T-helper 17 cell (primary cell): ENCODE measurements around the gene PDHX. TPM values are rescaled to one million over a fixed set of nuclear protein-coding genes. Genes with fewer than 3 reads are reported as not detected.

Source experiments
- ATAC-seq: fragments of 150-1000 bp; cut with Tn5 transposase; 2 replicates; pipeline ENCODE4 v1.10.0; 2021; ENCODE audit warnings: mild to moderate bottlenecking, moderate library complexity
- DNase-seq, 3 donors: peaks; one replicate each; pipeline versions ENCODE4 v3.0.0 to v3.0.0-alpha.2; 2020 to 2021
- H3K9me3 ChIP-seq: one replicate; pipeline ENCODE4 v1.7.0; 2013; ENCODE audit warnings: low read length, mild to moderate bottlenecking; ENCODE audit not compliant: control insufficient read depth, poor library complexity, severe bottlenecking
- H3K27ac Mint-ChIP-seq: one replicate; pipeline ENCODE4 v1.8.0; 2022; ENCODE audit warnings: mild to moderate bottlenecking, moderate library complexity, mixed read lengths
- H3K27me3 Mint-ChIP-seq: one replicate; pipeline ENCODE4 v1.8.0; 2022; ENCODE audit warnings: mixed read lengths
- H3K36me3 Mint-ChIP-seq: one replicate; pipeline ENCODE4 v1.8.0; 2022; ENCODE audit warnings: low read depth, mixed read lengths
- H3K4me1 Mint-ChIP-seq: one replicate; pipeline ENCODE4 v1.8.0; 2022; ENCODE audit warnings: mild to moderate bottlenecking, mixed read lengths
- H3K4me3 Mint-ChIP-seq: one replicate; pipeline ENCODE4 v1.8.0; 2022; ENCODE audit warnings: mild to moderate bottlenecking, moderate library complexity, mixed read lengths
- total RNA-seq, 4 donors: library from RNA in 2 of 4; stranded (reverse) in 2 of 4; gene quantifications; one replicate each; pipeline ENCODE4 v1.2.3 and lab custom pipeline; 2022 to 2026

The PDHX gene
- total RNA-seq, 2 donors from 2014 or later, result 16.0 to 20.8 TPM

DNA sequence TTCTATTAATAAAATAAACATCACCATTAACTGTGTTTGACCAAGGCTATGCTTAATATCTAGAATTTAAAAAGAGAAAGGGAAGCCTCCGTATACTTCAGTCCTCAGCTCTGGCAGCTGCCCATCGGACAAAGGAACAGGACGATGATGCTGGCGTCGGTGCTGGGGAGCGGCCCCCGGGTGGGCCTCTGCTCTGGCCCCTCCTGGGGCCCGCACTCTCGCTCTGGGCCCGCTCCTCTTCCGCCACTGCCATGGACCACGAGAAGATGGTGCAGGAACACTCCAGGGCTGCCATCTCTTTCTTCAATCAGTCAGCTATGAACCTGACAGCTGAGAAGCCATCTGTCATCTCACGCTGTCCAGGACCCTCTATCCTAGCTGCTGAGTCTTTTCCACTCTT is 25.3 kb downstream of the PDHX start:
- no peak overlapping the region for H3K27ac Mint-ChIP-seq
- DNase-seq (no peak), ATAC-seq (no peak)
- H3K36me3 Mint-ChIP-seq, result peaks cover 5% of the 10 kb centered on the region
- no peaks in the 10 kb centered on the region for H3K9me3 ChIP-seq
- H3K4me3 Mint-ChIP-seq, result no peak overlapping the region
- peaks cover 22% of the 10 kb centered on the region for H3K4me1 Mint-ChIP-seq
- no peaks in the 10 kb centered on the region for H3K27me3 Mint-ChIP-seq

DNA sequence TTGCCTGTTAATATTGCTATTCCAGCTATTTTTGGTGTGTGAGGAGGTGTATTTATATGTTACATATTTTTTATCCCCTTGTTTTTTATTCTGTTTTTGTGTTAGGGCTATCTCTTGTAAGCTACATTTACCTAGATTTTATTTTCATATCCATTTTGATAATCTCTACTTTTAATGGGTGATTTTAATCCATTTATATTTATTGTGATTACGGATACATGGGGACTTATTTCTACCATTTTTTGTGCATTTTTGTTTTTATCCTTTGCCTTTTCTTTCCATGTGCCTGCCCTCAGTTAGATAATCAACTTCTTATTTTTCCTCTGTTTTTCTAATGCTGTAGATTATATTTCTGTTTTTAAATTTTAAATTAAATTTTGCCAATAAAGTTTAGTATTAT is 28.3 kb downstream of the PDHX start:
- Mint-ChIP-seq H3K27ac (no peak overlapping the region), H3K36me3 (peaks cover 3% of the 10 kb centered on the region), H3K4me3 (no peak overlapping the region), H3K4me1 (peaks cover 15% of the 10 kb centered on the region), H3K27me3 (no peaks in the 10 kb centered on the region)
- H3K9me3 ChIP-seq, result no peaks in the 10 kb centered on the region
- ATAC-seq (no peak), DNase-seq (no peak)

DNA sequence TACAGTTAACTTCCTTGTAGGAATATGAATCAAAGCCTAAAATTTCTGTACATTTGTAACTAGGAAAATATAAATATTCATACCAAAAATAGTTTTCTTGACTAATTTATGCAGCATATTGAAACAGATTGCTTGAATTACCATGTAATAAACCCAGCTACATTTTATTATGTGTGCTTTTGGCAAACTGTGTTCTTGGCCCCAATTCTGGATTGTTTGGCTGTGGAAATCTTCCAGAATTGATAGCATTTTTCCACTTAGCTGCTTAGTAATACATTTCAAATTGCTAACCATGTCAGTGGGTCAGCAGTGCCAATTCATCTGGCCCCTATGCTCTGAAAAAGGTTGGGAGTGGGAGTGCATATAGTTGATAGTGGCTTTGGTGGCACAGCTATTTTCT is 32.3 kb downstream of the PDHX start:
- ATAC-seq (no peak), DNase-seq (no peak)
- H3K4me3 Mint-ChIP-seq, result no peak overlapping the region
- H3K4me1 Mint-ChIP-seq, result peaks cover 12% of the 10 kb centered on the region
- H3K27ac Mint-ChIP-seq, result no peak overlapping the region
- H3K27me3 Mint-ChIP-seq, result no peaks in the 10 kb centered on the region
- no peaks in the 10 kb centered on the region for H3K36me3 Mint-ChIP-seq
- no peaks in the 10 kb centered on the region for H3K9me3 ChIP-seq

DNA sequence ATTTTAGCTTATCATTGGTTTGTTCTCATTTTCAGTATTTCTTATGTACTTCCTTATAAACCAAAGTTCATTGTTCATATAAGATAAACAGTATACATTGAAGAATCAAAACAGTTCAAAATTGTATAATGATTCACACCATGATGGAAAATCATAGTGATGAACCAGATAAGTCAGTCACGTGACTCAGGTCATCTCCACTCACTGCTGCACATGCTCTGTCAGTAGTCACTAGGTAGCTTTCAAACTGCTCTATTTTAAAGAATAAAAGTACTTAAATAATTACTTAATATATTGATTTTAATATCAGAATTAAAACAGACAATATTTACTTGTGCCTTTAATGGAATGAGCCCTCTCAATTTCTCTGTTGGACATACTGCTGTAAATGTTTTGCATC is 37.5 kb downstream of the PDHX start:
- Mint-ChIP-seq H3K27ac (no peak overlapping the region), H3K36me3 (peaks cover 5% of the 10 kb centered on the region), H3K27me3 (no peaks in the 10 kb centered on the region), H3K4me1 (peaks cover 10% of the 10 kb centered on the region), H3K4me3 (no peak overlapping the region)
- DNase-seq, result no peak
- no peak for ATAC-seq
- no peaks in the 10 kb centered on the region for H3K9me3 ChIP-seq

DNA sequence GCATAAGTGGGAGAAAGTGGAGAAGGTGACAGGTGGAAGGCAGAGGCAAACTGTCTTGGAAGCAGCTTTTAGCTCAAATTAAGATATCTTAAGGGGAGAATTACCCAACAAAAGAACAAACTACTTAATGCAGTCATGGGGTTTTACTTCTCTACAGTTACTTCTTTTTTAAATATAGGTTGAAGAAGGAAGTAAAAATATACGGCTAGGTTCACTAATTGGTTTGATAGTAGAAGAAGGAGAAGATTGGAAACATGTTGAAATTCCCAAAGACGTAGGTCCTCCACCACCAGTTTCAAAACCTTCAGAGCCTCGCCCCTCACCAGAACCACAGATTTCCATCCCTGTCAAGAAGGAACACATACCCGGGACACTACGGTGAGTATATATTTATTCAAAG is 40.8 kb downstream of the PDHX start:
- Mint-ChIP-seq H3K4me3 (no peak overlapping the region), H3K36me3 (peaks cover 10% of the 10 kb centered on the region), H3K4me1 (peaks cover 15% of the 10 kb centered on the region), H3K27ac (no peak overlapping the region), H3K27me3 (no peaks in the 10 kb centered on the region)
- DNase-seq, result no peak
- no peaks in the 10 kb centered on the region for H3K9me3 ChIP-seq
- no peak for ATAC-seq

DNA sequence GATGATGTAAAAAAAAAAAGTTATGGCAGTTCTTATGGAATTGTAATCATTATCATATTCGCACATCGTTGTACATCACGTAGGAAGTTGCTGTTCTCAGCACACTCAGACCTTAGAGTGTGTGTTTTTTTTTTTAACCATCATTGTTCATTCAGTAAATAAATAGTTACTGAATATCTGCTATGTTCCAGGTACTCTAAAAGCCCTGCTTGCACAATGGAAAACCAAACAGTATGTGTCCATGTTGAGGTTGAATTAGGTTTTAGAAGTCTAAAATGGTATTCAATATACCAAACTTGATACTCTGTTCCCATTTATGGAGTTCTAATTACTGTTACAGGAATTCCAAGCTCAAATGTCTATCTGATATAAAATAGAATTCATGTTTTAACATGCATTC is 41.2 kb downstream of the PDHX start:
- Mint-ChIP-seq H3K27ac (no peak overlapping the region), H3K4me3 (no peak overlapping the region), H3K4me1 (peaks cover 15% of the 10 kb centered on the region), H3K27me3 (no peaks in the 10 kb centered on the region), H3K36me3 (peaks cover 12% of the 10 kb centered on the region)
- no peak for ATAC-seq
- DNase-seq, result no peak
- no peaks in the 10 kb centered on the region for H3K9me3 ChIP-seq

DNA sequence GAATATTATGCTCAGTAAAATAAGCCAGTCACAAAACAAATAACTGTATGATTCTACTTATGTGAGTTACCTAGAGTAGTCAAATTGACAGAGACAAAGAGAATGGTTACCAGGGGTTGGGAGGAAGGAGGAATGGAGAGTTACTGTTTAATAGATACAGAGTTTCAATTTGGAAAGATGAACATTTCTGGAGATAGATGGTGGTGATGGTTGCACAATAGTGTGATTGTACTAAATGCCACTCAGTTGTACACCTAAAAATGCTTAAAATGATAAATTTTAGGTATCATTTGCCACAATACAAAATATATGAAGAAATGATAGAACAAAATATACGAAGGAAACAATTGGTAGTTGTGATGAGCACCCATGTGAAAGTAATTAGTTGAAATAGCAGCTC is 43.4 kb downstream of the PDHX start:
- Mint-ChIP-seq H3K36me3 (peaks cover 12% of the 10 kb centered on the region), H3K4me3 (no peak overlapping the region), H3K27ac (peak overlapping the region; percentile 21), H3K27me3 (no peaks in the 10 kb centered on the region), H3K4me1 (peaks cover 13% of the 10 kb centered on the region)
- no peak for DNase-seq
- H3K9me3 ChIP-seq, result no peaks in the 10 kb centered on the region
- ATAC-seq, result no peak

DNA sequence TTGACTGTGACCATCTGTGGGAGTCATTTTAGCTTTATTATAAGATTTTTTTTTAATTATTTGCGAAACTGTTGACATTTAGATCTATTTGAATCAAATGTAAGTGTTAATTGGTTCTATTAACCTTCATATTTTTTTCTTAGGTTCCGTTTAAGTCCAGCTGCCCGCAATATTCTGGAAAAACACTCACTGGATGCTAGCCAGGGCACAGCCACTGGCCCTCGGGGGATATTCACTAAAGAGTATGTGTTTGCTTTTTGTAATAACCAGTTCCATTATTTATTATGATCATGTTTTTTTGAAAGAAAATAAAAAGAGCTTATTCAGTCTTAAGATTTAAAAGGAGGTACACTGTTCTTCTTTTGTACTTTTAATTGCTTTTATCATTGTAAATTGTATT is 43.9 kb downstream of the PDHX start:
- no peak for ATAC-seq
- no peaks in the 10 kb centered on the region for H3K9me3 ChIP-seq
- peaks cover 12% of the 10 kb centered on the region for H3K36me3 Mint-ChIP-seq
- DNase-seq, result no peak
- peaks cover 10% of the 10 kb centered on the region for H3K4me1 Mint-ChIP-seq
- no peak overlapping the region for H3K4me3 Mint-ChIP-seq
- H3K27me3 Mint-ChIP-seq, result no peaks in the 10 kb centered on the region
- no peak overlapping the region for H3K27ac Mint-ChIP-seq

DNA sequence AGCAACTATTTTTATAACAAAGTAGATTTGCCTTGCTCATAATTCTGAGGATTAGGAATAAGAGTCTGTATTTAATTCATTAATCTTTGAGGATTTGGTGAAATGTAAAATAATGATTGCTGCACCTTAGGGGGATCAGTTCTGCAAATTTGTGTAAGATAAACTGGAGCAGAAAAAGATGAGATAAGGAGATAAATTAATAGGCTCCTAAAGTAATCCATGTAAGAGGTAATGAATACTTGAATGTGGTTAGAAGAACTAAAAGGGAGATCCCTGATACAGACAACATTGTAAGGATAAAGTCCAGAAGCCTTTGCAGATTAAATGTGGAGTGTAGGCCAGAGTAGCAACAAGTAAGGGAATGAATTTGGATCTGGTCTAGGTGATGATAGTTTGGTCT is 45.6 kb downstream of the PDHX start:
- no peak for DNase-seq
- Mint-ChIP-seq H3K4me1 (peaks cover 7% of the 10 kb centered on the region), H3K4me3 (no peak overlapping the region), H3K27ac (peak overlapping the region; percentile 56), H3K36me3 (peaks cover 12% of the 10 kb centered on the region), H3K27me3 (no peaks in the 10 kb centered on the region)
- no peaks in the 10 kb centered on the region for H3K9me3 ChIP-seq
- no peak for ATAC-seq

DNA sequence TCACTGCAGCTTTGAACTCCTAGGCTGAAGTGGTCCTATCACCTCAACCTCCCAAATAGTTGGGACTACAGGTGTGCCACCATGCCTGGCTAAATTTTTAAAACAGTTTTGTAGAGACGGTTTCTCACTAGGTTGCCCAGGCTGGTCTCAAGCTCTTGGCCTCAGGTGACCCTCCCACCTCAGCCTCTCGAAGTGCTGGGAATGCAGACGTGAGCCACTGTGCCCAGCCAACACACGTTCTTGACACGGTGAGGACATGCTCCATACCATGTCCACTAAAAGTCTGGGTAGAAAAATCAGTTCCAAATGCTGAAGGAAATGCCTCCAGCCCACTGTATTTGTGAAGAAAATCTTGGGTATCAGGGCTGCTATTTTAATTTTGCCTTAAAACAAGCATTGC is 46.9 kb downstream of the PDHX start:
- no peaks in the 10 kb centered on the region for H3K9me3 ChIP-seq
- no peak for ATAC-seq
- no peak overlapping the region for H3K4me3 Mint-ChIP-seq
- H3K4me1 Mint-ChIP-seq, result peaks cover 6% of the 10 kb centered on the region
- H3K27ac Mint-ChIP-seq, result no peak overlapping the region
- no peaks in the 10 kb centered on the region for H3K27me3 Mint-ChIP-seq
- DNase-seq, result no peak
- peaks cover 11% of the 10 kb centered on the region for H3K36me3 Mint-ChIP-seq

DNA sequence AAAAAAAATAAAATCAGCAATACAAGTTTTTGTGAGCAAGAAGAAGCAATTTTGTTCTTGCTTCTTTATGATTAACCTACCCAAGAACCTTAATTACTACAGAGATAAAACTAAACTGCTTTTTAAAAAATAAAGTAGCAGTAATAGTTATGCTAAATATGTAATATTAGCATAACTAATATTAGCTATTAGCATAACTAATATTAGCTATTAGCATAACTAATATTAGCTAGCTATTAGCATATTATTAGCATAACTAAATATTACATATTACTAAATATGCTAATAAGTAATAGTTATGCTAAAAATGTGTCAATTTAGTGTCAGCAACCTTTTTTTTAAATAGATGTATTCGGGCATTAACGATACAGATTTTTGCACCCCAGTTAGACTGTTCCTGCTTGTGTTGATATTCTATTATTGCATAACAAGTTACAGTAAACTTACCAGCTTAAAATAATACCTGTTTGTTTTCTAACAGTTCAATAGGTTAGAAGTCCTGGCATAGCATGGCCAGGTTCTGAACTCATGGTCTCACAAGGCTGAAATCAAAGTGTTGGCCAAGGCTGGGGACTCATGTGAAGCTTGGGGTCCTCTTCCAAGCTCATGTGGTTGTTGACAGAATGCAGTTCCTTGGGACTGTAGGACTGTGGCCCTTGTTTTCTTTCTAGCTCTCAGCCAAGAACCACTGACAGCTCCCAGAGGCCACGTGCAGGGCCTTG is 48.4 kb downstream of the PDHX start:
- H3K27me3 Mint-ChIP-seq, result no peaks in the 10 kb centered on the region
- ATAC-seq (no peak), DNase-seq (no peak)
- H3K4me1 Mint-ChIP-seq, result no peaks in the 10 kb centered on the region
- no peak overlapping the region for H3K4me3 Mint-ChIP-seq
- peaks cover 8% of the 10 kb centered on the region for H3K36me3 Mint-ChIP-seq
- no peak overlapping the region for H3K27ac Mint-ChIP-seq
- H3K9me3 ChIP-seq, result no peaks in the 10 kb centered on the region

DNA sequence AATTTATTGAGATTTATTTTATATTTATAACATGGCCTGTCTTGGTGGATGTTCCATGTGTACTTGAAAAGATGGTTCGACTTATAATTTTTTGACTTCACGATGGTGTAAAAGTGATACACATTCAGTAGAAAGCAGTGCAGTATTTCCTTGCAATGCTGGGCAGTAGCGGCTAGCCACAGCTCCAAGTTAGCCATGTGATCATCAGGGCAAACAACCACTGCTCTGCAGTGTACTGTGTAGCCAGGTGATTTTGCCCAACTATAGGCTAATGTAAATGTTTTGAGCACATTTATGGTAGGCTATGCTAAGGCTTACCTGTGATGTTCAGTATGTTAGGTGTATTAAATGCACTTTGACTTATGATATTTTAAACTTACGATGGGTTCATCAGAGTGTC is 52.4 kb downstream of the PDHX start:
- Mint-ChIP-seq H3K27ac (no peak overlapping the region), H3K4me3 (no peak overlapping the region), H3K36me3 (peaks cover 7% of the 10 kb centered on the region), H3K4me1 (peaks cover 2% of the 10 kb centered on the region), H3K27me3 (no peaks in the 10 kb centered on the region)
- H3K9me3 ChIP-seq, result no peaks in the 10 kb centered on the region
- ATAC-seq, result no peak
- no peak for DNase-seq

DNA sequence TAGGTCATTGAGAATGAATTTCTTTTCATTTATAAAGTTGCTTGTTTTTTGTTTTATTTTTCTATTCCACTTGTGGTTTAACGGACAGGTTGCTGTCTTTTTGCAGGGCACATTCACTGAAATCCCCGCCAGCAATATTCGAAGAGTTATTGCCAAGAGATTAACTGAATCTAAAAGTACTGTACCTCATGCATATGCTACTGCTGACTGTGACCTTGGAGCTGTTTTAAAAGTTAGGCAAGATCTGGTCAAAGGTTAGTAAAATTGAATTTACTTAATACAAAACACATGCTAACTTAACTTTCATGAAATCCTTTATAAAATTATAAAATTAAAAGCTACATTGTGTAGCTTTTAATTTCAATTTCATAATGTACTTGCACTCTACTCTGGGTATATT is 53.6 kb downstream of the PDHX start:
- no peaks in the 10 kb centered on the region for H3K9me3 ChIP-seq
- peaks cover 9% of the 10 kb centered on the region for H3K36me3 Mint-ChIP-seq
- DNase-seq (no peak), ATAC-seq (no peak)
- H3K27ac Mint-ChIP-seq, result no peak overlapping the region
- H3K4me1 Mint-ChIP-seq, result peaks cover 2% of the 10 kb centered on the region
- no peak overlapping the region for H3K4me3 Mint-ChIP-seq
- H3K27me3 Mint-ChIP-seq, result no peaks in the 10 kb centered on the region

DNA sequence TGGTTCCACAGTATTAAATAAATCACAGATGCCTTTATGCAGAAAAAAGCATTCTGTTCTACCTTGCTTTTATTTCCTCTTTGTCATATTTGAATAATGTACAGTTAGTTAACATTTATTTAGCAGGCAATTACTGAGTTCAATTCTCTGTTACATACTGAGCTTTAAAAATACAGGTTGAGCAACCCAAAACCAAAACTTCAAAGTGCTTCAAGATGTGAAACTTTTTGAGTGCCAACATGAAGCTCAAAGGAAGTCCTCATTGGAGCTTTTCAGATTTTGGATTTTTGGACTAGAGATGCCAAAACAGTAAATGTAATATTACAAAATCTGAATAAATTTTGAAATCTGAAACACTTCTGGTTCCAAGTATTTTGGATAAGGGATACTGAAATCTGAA is 54.1 kb downstream of the PDHX start:
- ATAC-seq, result no peak
- no peaks in the 10 kb centered on the region for H3K9me3 ChIP-seq
- peaks cover 12% of the 10 kb centered on the region for H3K36me3 Mint-ChIP-seq
- peaks cover 2% of the 10 kb centered on the region for H3K4me1 Mint-ChIP-seq
- DNase-seq, result no peak
- no peak overlapping the region for H3K4me3 Mint-ChIP-seq
- no peak overlapping the region for H3K27ac Mint-ChIP-seq
- H3K27me3 Mint-ChIP-seq, result no peaks in the 10 kb centered on the region
